HAP-1 (cell line): ENCODE data around the gene CABP5.

Source experiments
- DNase-seq, 2 experiments: peaks; one replicate each; pipeline ENCODE4 v3.0.0-alpha.2; 2016 to 2020; ENCODE audit warnings: low spot score in 2 of 2
- H3K27me3 ChIP-seq: fragments of 250-450 bp; sonication (Bioruptor Pico); 2 replicates; pipeline ENCODE4 v1.5.1; 2020; ENCODE audit warnings: low read depth, mild to moderate bottlenecking, moderate library complexity
- H3K36me3 ChIP-seq: fragments of 250-450 bp; sonication (Bioruptor Pico); replicated peaks from 2 replicates; pipeline ENCODE4 v1.5.1; 2020; ENCODE audit warnings: mild to moderate bottlenecking
- H3K4me1 ChIP-seq: fragments of 250-450 bp; sonication (Bioruptor Pico); 2 replicates; pipeline ENCODE4 v1.5.1; 2020; ENCODE audit warnings: mild to moderate bottlenecking
- H3K4me3 ChIP-seq: fragments of 250-450 bp; sonication (Bioruptor Pico); 2 replicates; pipeline ENCODE4 v1.5.1; 2020; ENCODE audit warnings: mild to moderate bottlenecking, moderate library complexity
- H3K9me3 ChIP-seq: fragments of 250-450 bp; sonication (Bioruptor Pico); 2 replicates; pipeline ENCODE4 v1.5.1; 2020; ENCODE audit warnings: mild to moderate bottlenecking, moderate library complexity
- in situ Hi-C: fragments of 300-500 bp; cut with MboI; formaldehyde crosslinking; loops from 3 replicates; pipeline ENCODE4 v1.14.3; 2020; ENCODE audit warnings: low sequenced_read_pairs, inconsistent platforms, mixed read lengths

The CABP5 gene

GRCh38 chr19:48053856-48054255, 10.0 kb upstream of the CABP5 start:
- in situ Hi-C loops = no loop called here
- Histone ChIP-seq H3K4me1 (no peaks in the 10 kb centered on the region), H3K9me3 (no peaks in the 10 kb centered on the region), H3K4me3 (no peak overlapping the region), H3K36me3 (no peaks in the 10 kb centered on the region), H3K27me3 (no peaks in the 10 kb centered on the region)
- no peak for DNase-seq

GRCh38 chr19:48053076-48053475, 9.2 kb upstream of the CABP5 start:
- no peak for DNase-seq
- H3K4me1 ChIP-seq = no peaks in the 10 kb centered on the region
- in situ Hi-C loops = no loop called here
- no peak overlapping the region for H3K4me3 ChIP-seq
- H3K9me3 ChIP-seq = no peaks in the 10 kb centered on the region
- H3K27me3 ChIP-seq = no peaks in the 10 kb centered on the region
- H3K36me3 ChIP-seq = no peaks in the 10 kb centered on the region

- Histone ChIP-seq H3K27me3 (no peaks in the 10 kb centered on the region), H3K36me3 (no peaks in the 10 kb centered on the region), H3K9me3 (no peaks in the 10 kb centered on the region), H3K4me3 (no peak overlapping the region), H3K4me1 (no peaks in the 10 kb centered on the region)
- no peak for DNase-seq
- in situ Hi-C loops = no loop called here
Observed at GRCh38 chr19:48051335-48052033, 7.6 kb upstream of the CABP5 start.

GRCh38 chr19:48044561-48044960, 682 bp upstream of the CABP5 start:
- in situ Hi-C loops = no loop called here
- H3K36me3 ChIP-seq = no peaks in the 10 kb centered on the region
- no peak for DNase-seq
- no peak overlapping the region for H3K4me3 ChIP-seq
- H3K4me1 ChIP-seq = no peaks in the 10 kb centered on the region
- H3K27me3 ChIP-seq = no peaks in the 10 kb centered on the region
- H3K9me3 ChIP-seq = no peaks in the 10 kb centered on the region

GRCh38 chr19:48041877-48042580, 1.9 kb downstream of the CABP5 start:
- in situ Hi-C loops = no loop called here
- DNase-seq = no peak
- Histone ChIP-seq H3K4me3 (no peak overlapping the region), H3K4me1 (no peaks in the 10 kb centered on the region), H3K36me3 (no peaks in the 10 kb centered on the region), H3K9me3 (no peaks in the 10 kb centered on the region), H3K27me3 (no peaks in the 10 kb centered on the region)

- in situ Hi-C loops = no loop called here
- H3K4me1 ChIP-seq = no peaks in the 10 kb centered on the region
- H3K36me3 ChIP-seq = no peaks in the 10 kb centered on the region
- H3K4me3 ChIP-seq = no peak overlapping the region
- H3K9me3 ChIP-seq = no peaks in the 10 kb centered on the region
- no peaks in the 10 kb centered on the region for H3K27me3 ChIP-seq
- no peak for DNase-seq
Observed at GRCh38 chr19:48036765-48037164, 7.1 kb downstream of the CABP5 start.

- Histone ChIP-seq H3K9me3 (no peaks in the 10 kb centered on the region), H3K4me1 (no peaks in the 10 kb centered on the region), H3K36me3 (no peaks in the 10 kb centered on the region), H3K4me3 (no peak overlapping the region), H3K27me3 (no peaks in the 10 kb centered on the region)
- DNase-seq = no peak
- in situ Hi-C loops = no loop called here
Observed at GRCh38 chr19:48033604-48034003, 10.3 kb downstream of the CABP5 start.

- H3K36me3 ChIP-seq = no peaks in the 10 kb centered on the region
- H3K27me3 ChIP-seq = no peaks in the 10 kb centered on the region
- H3K4me3 ChIP-seq = no peak overlapping the region
- no peaks in the 10 kb centered on the region for H3K9me3 ChIP-seq
- DNase-seq = no peak
- H3K4me1 ChIP-seq = no peaks in the 10 kb centered on the region
- in situ Hi-C loops = no loop called here
Observed at GRCh38 chr19:48030073-48030472, 13.8 kb downstream of the CABP5 start.

GRCh38 chr19:48029431-48029830, 14.4 kb downstream of the CABP5 start:
- in situ Hi-C loops = no loop called here
- H3K9me3 ChIP-seq = no peaks in the 10 kb centered on the region
- DNase-seq = no peak
- no peaks in the 10 kb centered on the region for H3K36me3 ChIP-seq
- H3K4me3 ChIP-seq = no peak overlapping the region
- no peaks in the 10 kb centered on the region for H3K4me1 ChIP-seq
- H3K27me3 ChIP-seq = no peaks in the 10 kb centered on the region

- no peaks in the 10 kb centered on the region for H3K9me3 ChIP-seq
- no peak overlapping the region for H3K4me3 ChIP-seq
- in situ Hi-C loops = no loop called here
- no peaks in the 10 kb centered on the region for H3K4me1 ChIP-seq
- H3K27me3 ChIP-seq = no peaks in the 10 kb centered on the region; the same call in 1 of the 2 replicates
- no peak for DNase-seq
- H3K36me3 ChIP-seq = no peaks in the 10 kb centered on the region
Observed at GRCh38 chr19:48025480-48025879, 18.4 kb downstream of the CABP5 start.

GRCh38 chr19:48023518-48023917, 20.4 kb downstream of the CABP5 start:
- H3K9me3 ChIP-seq = no peaks in the 10 kb centered on the region
- H3K27me3 ChIP-seq = no peaks in the 10 kb centered on the region; the same call in 1 of the 2 replicates
- H3K4me1 ChIP-seq = no peaks in the 10 kb centered on the region
- H3K4me3 ChIP-seq = no peak overlapping the region
- DNase-seq = no peak
- H3K36me3 ChIP-seq = no peaks in the 10 kb centered on the region
- in situ Hi-C loops = loop anchor here (25.0 kb wide), 1 partner anchor 136 kb away; the partner anchor contains the start of gene SULT2A1

GRCh38 chr19:48023011-48023410, 20.9 kb downstream of the CABP5 start:
- Histone ChIP-seq H3K27me3 (no peaks in the 10 kb centered on the region; the same call in 1 of the 2 replicates), H3K4me1 (no peaks in the 10 kb centered on the region)
- in situ Hi-C loops = loop anchor here (25.0 kb wide), 1 partner anchor 136 kb away; the partner anchor contains the start of gene SULT2A1

GRCh38 chr19:48020686-48021085, 23.2 kb downstream of the CABP5 start:
- H3K9me3 ChIP-seq = no peaks in the 10 kb centered on the region
- DNase-seq = no peak
- no peak overlapping the region for H3K4me3 ChIP-seq
- H3K36me3 ChIP-seq = no peaks in the 10 kb centered on the region
- no peaks in the 10 kb centered on the region; the same call in 1 of the 2 replicates for H3K27me3 ChIP-seq
- in situ Hi-C loops = loop anchor here (25.0 kb wide), 1 partner anchor 133 kb away; the partner anchor contains the start of gene SULT2A1
- H3K4me1 ChIP-seq = no peaks in the 10 kb centered on the region

More at GRCh38 chr19:48023011-48023410, 20.9 kb downstream of the CABP5 start:
- H3K36me3 ChIP-seq = no peaks in the 10 kb centered on the region
- H3K4me3 ChIP-seq = no peak overlapping the region
- H3K9me3 ChIP-seq = no peaks in the 10 kb centered on the region
- no peak for DNase-seq
